Activated T-cell treated with anti-CD3 and anti-CD28 coated beads, Interleukin-2, amount 50 U/mL, for 24 hours (primary cell): ENCODE results near the gene KCTD8.

Source experiments
- DNase-seq: peaks from one replicate; pipeline ENCODE4 v3.0.0-alpha.2; 2020
- H3K27ac Mint-ChIP-seq: 2 replicates; pipeline ENCODE4 v1.8.0; 2020; ENCODE audit warnings: mild to moderate bottlenecking, mixed read lengths
- H3K27me3 Mint-ChIP-seq: 2 replicates; pipeline ENCODE4 v1.8.0; 2020; ENCODE audit warnings: mixed read lengths
- H3K36me3 Mint-ChIP-seq: 2 replicates; pipeline ENCODE4 v1.8.0; 2020; ENCODE audit warnings: low read depth, mixed read lengths
- H3K4me1 Mint-ChIP-seq: 2 replicates; pipeline ENCODE4 v1.8.0; 2020; ENCODE audit warnings: low read depth, mixed read lengths
- H3K4me3 Mint-ChIP-seq: 2 replicates; pipeline ENCODE4 v1.8.0; 2020; ENCODE audit warnings: mild to moderate bottlenecking, moderate library complexity, mixed read lengths
- H3K9me3 Mint-ChIP-seq: 2 replicates; pipeline ENCODE4 v1.8.0; 2020; ENCODE audit warnings: mixed read lengths

KCTD8 gene

GRCh38 chr4:44161756-44162155 lies 286.9 kb downstream of the KCTD8 start:
- Mint-ChIP-seq H3K4me1 (no peaks in the 10 kb centered on the region), H3K27me3 (no peaks in the 10 kb centered on the region), H3K36me3 (no peaks in the 10 kb centered on the region), H3K27ac (no peak overlapping the region), H3K4me3 (no peak overlapping the region), H3K9me3 (peaks cover 5% of the 10 kb centered on the region)
- no peak for DNase-seq

GRCh38 chr4:44160776-44161367 lies 287.7 kb downstream of the KCTD8 start:
- no peak for DNase-seq

GRCh38 chr4:44159991-44160390 lies 288.6 kb downstream of the KCTD8 start:
- Mint-ChIP-seq H3K4me1 (no peaks in the 10 kb centered on the region), H3K9me3 (peaks cover 11% of the 10 kb centered on the region), H3K4me3 (no peak overlapping the region), H3K27ac (no peak overlapping the region), H3K27me3 (no peaks in the 10 kb centered on the region), H3K36me3 (no peaks in the 10 kb centered on the region)
- no peak for DNase-seq

More at GRCh38 chr4:44160776-44161367, 287.7 kb downstream of the KCTD8 start:
- Mint-ChIP-seq H3K9me3 (peaks cover 10% of the 10 kb centered on the region), H3K36me3 (no peaks in the 10 kb centered on the region), H3K4me3 (no peak overlapping the region), H3K27ac (no peak overlapping the region), H3K4me1 (no peaks in the 10 kb centered on the region), H3K27me3 (no peaks in the 10 kb centered on the region)

GRCh38 chr4:44157611-44158277 lies 290.9 kb downstream of the KCTD8 start:
- Mint-ChIP-seq H3K27me3 (no peaks in the 10 kb centered on the region), H3K4me1 (no peaks in the 10 kb centered on the region), H3K9me3 (peaks cover 11% of the 10 kb centered on the region), H3K4me3 (no peak overlapping the region), H3K36me3 (no peaks in the 10 kb centered on the region), H3K27ac (no peak overlapping the region)
- no peak for DNase-seq

GRCh38 chr4:44150091-44150576 lies 298.5 kb downstream of the KCTD8 start:
- Mint-ChIP-seq H3K36me3 (no peaks in the 10 kb centered on the region), H3K27ac (no peak overlapping the region), H3K9me3 (peaks cover 10% of the 10 kb centered on the region), H3K4me1 (no peaks in the 10 kb centered on the region), H3K27me3 (no peaks in the 10 kb centered on the region), H3K4me3 (no peak overlapping the region)
- no peak for DNase-seq

- Mint-ChIP-seq H3K4me3 (no peak overlapping the region), H3K27ac (no peak overlapping the region), H3K9me3 (peaks cover 10% of the 10 kb centered on the region), H3K4me1 (no peaks in the 10 kb centered on the region), H3K36me3 (no peaks in the 10 kb centered on the region), H3K27me3 (no peaks in the 10 kb centered on the region)
- no peak for DNase-seq
Measured at GRCh38 chr4:44149282-44149681, 299.3 kb downstream of the KCTD8 start.

GRCh38 chr4:44147571-44148075 lies 301.0 kb downstream of the KCTD8 start:
- Mint-ChIP-seq H3K27me3 (no peaks in the 10 kb centered on the region), H3K4me1 (no peaks in the 10 kb centered on the region), H3K36me3 (no peaks in the 10 kb centered on the region), H3K9me3 (peaks cover 10% of the 10 kb centered on the region), H3K27ac (no peak overlapping the region), H3K4me3 (no peak overlapping the region)
- DNase-seq = no peak

GRCh38 chr4:44146516-44146915 lies 302.1 kb downstream of the KCTD8 start:
- Mint-ChIP-seq H3K4me1 (no peaks in the 10 kb centered on the region), H3K27ac (no peak overlapping the region), H3K4me3 (no peak overlapping the region), H3K27me3 (no peaks in the 10 kb centered on the region), H3K9me3 (peaks cover 10% of the 10 kb centered on the region), H3K36me3 (no peaks in the 10 kb centered on the region)
- no peak for DNase-seq

GRCh38 chr4:44145868-44146267 lies 302.7 kb downstream of the KCTD8 start:
- no peak overlapping the region for H3K4me3 Mint-ChIP-seq
- H3K4me1 Mint-ChIP-seq = no peaks in the 10 kb centered on the region

GRCh38 chr4:44132526-44132925 lies 316.1 kb downstream of the KCTD8 start:
- H3K4me1 Mint-ChIP-seq = no peaks in the 10 kb centered on the region
- no peaks in the 10 kb centered on the region for H3K27me3 Mint-ChIP-seq

More at GRCh38 chr4:44145868-44146267, 302.7 kb downstream of the KCTD8 start:
- Mint-ChIP-seq H3K9me3 (peaks cover 9% of the 10 kb centered on the region), H3K27me3 (no peaks in the 10 kb centered on the region), H3K27ac (no peak overlapping the region), H3K36me3 (no peaks in the 10 kb centered on the region)
- no peak for DNase-seq

More at GRCh38 chr4:44132526-44132925, 316.1 kb downstream of the KCTD8 start:
- no peak overlapping the region for H3K27ac Mint-ChIP-seq
- DNase-seq = no peak
- H3K9me3 Mint-ChIP-seq = peaks cover 10% of the 10 kb centered on the region
- H3K36me3 Mint-ChIP-seq = no peaks in the 10 kb centered on the region
- no peak overlapping the region for H3K4me3 Mint-ChIP-seq
